Activated CD4-positive, alpha-beta T cell treated with anti-CD3 and anti-CD28 coated beads, Interleukin-2, amount 50 U/mL, for 1 hour (primary cell): Measurements from ENCODE around the gene NHEJ1.
A peak's percentile ranks its signal among the peaks of the same experiment; 100 is the strongest.

Experiments used
- DNase-seq: peaks from one replicate; pipeline ENCODE4 v3.0.0-alpha.2; 2020

NHEJ1 gene

GRCh38 chr2:219182331-219183150 is 21.9 kb upstream of the NHEJ1 start:
- no peak for DNase-seq

- no peak for DNase-seq
Observed at GRCh38 chr2:219181531-219181930, 20.9 kb upstream of the NHEJ1 start.

GRCh38 chr2:219180961-219181360 is 20.3 kb upstream of the NHEJ1 start:
- no peak for DNase-seq

GRCh38 chr2:219179601-219180465 is 19.2 kb upstream of the NHEJ1 start:
- no peak for DNase-seq

- peak; percentile 22 for DNase-seq
Observed at GRCh38 chr2:219178377-219179175, 18.0 kb upstream of the NHEJ1 start.

GRCh38 chr2:219177552-219178376 is 17.1 kb upstream of the NHEJ1 start, which contains the start of gene RETREG2:
RETREG2 (plus strand) TSS chr2:219178275; CDS start chr2:219178353, 78 bp downstream.
- DNase-seq: peak; percentile 72

- DNase-seq: peak; percentile 83
Observed at GRCh38 chr2:219176818-219177551, 16.4 kb upstream of the NHEJ1 start, which contains the start of gene CNPPD1. CNPPD1 (minus strand) TSS chr2:219176925; CDS start chr2:219176828, 97 bp downstream.

GRCh38 chr2:219175928-219176817 is 15.6 kb upstream of the NHEJ1 start:
- DNase-seq: peak; percentile 26

GRCh38 chr2:219175486-219175885 is 14.9 kb upstream of the NHEJ1 start:
- DNase-seq: no peak

GRCh38 chr2:219174801-219175200 is 14.2 kb upstream of the NHEJ1 start:
- no peak for DNase-seq

- no peak for DNase-seq
Observed at GRCh38 chr2:219174146-219174545, 13.5 kb upstream of the NHEJ1 start.

- no peak for DNase-seq
Observed at GRCh38 chr2:219173176-219173575, 12.6 kb upstream of the NHEJ1 start.

- no peak for DNase-seq
Observed at GRCh38 chr2:219172231-219173154, 11.9 kb upstream of the NHEJ1 start.

- peak; percentile 8 for DNase-seq
Observed at GRCh38 chr2:219171231-219171651, 10.6 kb upstream of the NHEJ1 start.

- DNase-seq: no peak
Observed at GRCh38 chr2:219169930-219170654, 9.5 kb upstream of the NHEJ1 start, which contains the start of gene SLC23A3. SLC23A3 (minus strand) TSS chr2:219170029; CDS start chr2:219169984, 45 bp downstream.

GRCh38 chr2:219168932-219169331 is 8.3 kb upstream of the NHEJ1 start:
- DNase-seq: no peak

GRCh38 chr2:219168526-219168925 is 7.9 kb upstream of the NHEJ1 start:
- no peak for DNase-seq

- no peak for DNase-seq
Observed at GRCh38 chr2:219167997-219168396, 7.4 kb upstream of the NHEJ1 start.
